HCT116 (cell line): ENCODE results near the gene COX15. TPM values are rescaled to one million over a fixed set of nuclear protein-coding genes. Genes with fewer than 3 reads are reported as not detected.

Experiments used
- ATAC-seq: fragments of 200-7000 bp; cut with Tn5 transposase; 2 replicates; pipeline ENCODE4 v1.9.1; 2020; ENCODE audit warnings: mild to moderate bottlenecking, moderate library complexity
- BruUV-seq: library from RNA; stranded (reverse); fragments of 400-500 nt; replicated peaks from 2 replicates; lab custom pipeline; 2021; lab: Mats Ljungman, UMichigan
- CTCF ChIA-PET: fragments of 300-600 bp; sonication (Branson Sonifier 250); formaldehyde crosslinking; loops from one replicate; lab custom pipeline; 2021; ENCODE audit warnings: antibody characterized with exemption; lab: Charles Lee
- POLR2A ChIA-PET: fragments of 300-600, 350-600 bp; sonication (Branson Sonifier 250); formaldehyde crosslinking; loops from one replicate; lab custom pipeline; 2021; ENCODE audit warnings: antibody characterized with exemption; lab: Charles Lee
- RAD21 ChIA-PET, 2 experiments: fragments of 300-600 bp; sonication (Branson Sonifier 250); formaldehyde crosslinking; loops; one replicate each; lab custom pipeline; 2023; ENCODE audit warnings: low total read pairs in 2 of 2; ENCODE audit not compliant: uncharacterized antibody in 2 of 2, unreplicated experiment in 2 of 2, low non-redundant PET in 1 of 2; lab: Charles Lee
- DNase-seq: peaks from one replicate; pipeline ENCODE4 v3.0.0-alpha.2; 2010; ENCODE audit warnings: low read depth, low spot score
- H2AFZ ChIP-seq: fragments of 200-600 bp; shearing (Covaris generic), sonication (generic); 2 replicates; pipeline ENCODE4 v1.6.1; 2017; ENCODE audit warnings: low read depth, mixed run types, mixed read lengths, antibody characterized with exemption, low read length; ENCODE audit not compliant: poor library complexity, severe bottlenecking
- H3K27ac ChIP-seq: 2 replicates; pipeline ENCODE4 v1.5.1; 2012; ENCODE audit warnings: low read depth, low read length
- H3K27me3 ChIP-seq: fragments of 200-600 bp; sonication (generic); 2 replicates; pipeline ENCODE4 v1.6.1; 2016; ENCODE audit warnings: mixed run types, low read length, mixed read lengths; ENCODE audit not compliant: insufficient read depth
- H3K36me3 ChIP-seq, 2 experiments: fragments of 200-500 bp in 1 of 2; fragments of 200-600 bp in 1 of 2; sonication (Bioruptor generic) in 1 of 2; sonication (generic) in 1 of 2; 2 replicates each; pipeline versions ENCODE4 v1.5.1 to v1.6.1; 2014 to 2016; ENCODE audit warnings: low read length in 2 of 2, inconsistent platforms in 1 of 2, mixed read lengths in 1 of 2, mixed run types in 1 of 2; ENCODE audit not compliant: insufficient read depth in 2 of 2, control insufficient read depth in 1 of 2
- H3K4me1 ChIP-seq, 2 experiments: fragments of 200-600 bp in 1 of 2; sonication (generic) in 1 of 2; 2 replicates each; pipeline versions ENCODE4 v1.5.1 to v1.6.1; 2012 to 2017; ENCODE audit warnings: low read length in 2 of 2, inconsistent platforms in 1 of 2, mild to moderate bottlenecking in 1 of 2, mixed read lengths in 1 of 2, mixed run types in 1 of 2, moderate library complexity in 1 of 2; ENCODE audit not compliant: insufficient read depth in 2 of 2, control insufficient read depth in 1 of 2
- H3K4me2 ChIP-seq: fragments of 200-600 bp; sonication (generic); 2 replicates; pipeline ENCODE4 v1.6.1; 2017; ENCODE audit warnings: mixed run types, low read length, mixed read lengths
- H3K4me3 ChIP-seq, 2 experiments: fragments of 200-600 bp in 1 of 2; sonication (generic) in 1 of 2; replicated peaks in 1 of 2; 2 replicates each; pipeline ENCODE4 v1.5.1; 2011 to 2016; ENCODE audit warnings: low read length in 2 of 2, control low read depth in 1 of 2, low read depth in 1 of 2, mild to moderate bottlenecking in 1 of 2, mixed read lengths in 1 of 2, mixed run types in 1 of 2
- H3K79me2 ChIP-seq: fragments of 200-600 bp; sonication (generic); 2 replicates; pipeline ENCODE4 v1.6.1; 2017; ENCODE audit warnings: mild to moderate bottlenecking, mixed run types, low read length, moderate library complexity, mixed read lengths; ENCODE audit not compliant: insufficient read depth
- H3K9ac ChIP-seq: fragments of 200-600 bp; sonication (generic); 2 replicates; pipeline ENCODE4 v1.6.1; 2016; ENCODE audit warnings: low read length, mixed read lengths
- H3K9me2 ChIP-seq: fragments of 200-600 bp; sonication (generic), shearing (Covaris generic); 2 replicates; pipeline ENCODE4 v1.6.1; 2017; ENCODE audit warnings: mixed run types, mild to moderate bottlenecking, moderate library complexity; ENCODE audit not compliant: insufficient read depth
- H3K9me3 ChIP-seq, 2 experiments: fragments of 200-500 bp in 1 of 2; fragments of 200-600 bp in 1 of 2; sonication (Bioruptor generic) in 1 of 2; sonication (generic) in 1 of 2; 2 replicates each; pipeline ENCODE4 v1.6.1; 2014 to 2017; ENCODE audit warnings: low read length in 2 of 2, mixed read lengths in 2 of 2, inconsistent platforms in 1 of 2, low read depth in 1 of 2, mild to moderate bottlenecking in 1 of 2, mixed run types in 1 of 2, moderate library complexity in 1 of 2; ENCODE audit not compliant: control insufficient read depth in 1 of 2, insufficient read depth in 1 of 2
- H4K20me1 ChIP-seq: fragments of 200-600 bp; sonication (generic), shearing (Covaris generic); 2 replicates; pipeline ENCODE4 v1.6.1; 2017; ENCODE audit warnings: mixed run types, mild to moderate bottlenecking, moderate library complexity; ENCODE audit not compliant: insufficient read depth
- ATF3 ChIP-seq: IDR thresholded peaks from 2 replicates; pipeline ENCODE4 v1.6.1; 2012
- CBX3 ChIP-seq: IDR thresholded peaks from 2 replicates; pipeline ENCODE4 v1.6.1; 2012; ENCODE audit warnings: low read depth
- EGR1 ChIP-seq: IDR thresholded peaks from 2 replicates; pipeline ENCODE4 v1.6.1; 2012; ENCODE audit warnings: low read depth
- EZH2 ChIP-seq: fragments of 200-600 bp; sonication (generic); IDR thresholded peaks from 2 replicates; pipeline ENCODE4 v1.6.1; 2017; ENCODE audit warnings: antibody characterized with exemption, mixed run types
- POLR2A ChIP-seq: IDR thresholded peaks from 2 replicates; pipeline ENCODE4 v1.7.0; 2011; ENCODE audit warnings: borderline replicate concordance; ENCODE audit not compliant: insufficient read depth, insufficient read length; ENCODE audit errors: extremely low read depth
- POLR2AphosphoS5 ChIP-seq: IDR thresholded peaks from 2 replicates; pipeline ENCODE4 v1.6.1; 2011; ENCODE audit warnings: mild to moderate bottlenecking, low read depth, low read length, moderate library complexity
- RAD21 ChIP-seq: IDR thresholded peaks from 2 replicates; pipeline ENCODE4 v1.6.1; 2012; ENCODE audit warnings: low read depth, mild to moderate bottlenecking
- SIN3A ChIP-seq: IDR thresholded peaks from 2 replicates; pipeline ENCODE4 v1.6.1; 2012; ENCODE audit warnings: low read depth
- SP1 ChIP-seq: IDR thresholded peaks from 2 replicates; pipeline ENCODE4 v1.6.1; 2012; ENCODE audit warnings: low read depth
- TCF7L2 ChIP-seq: IDR thresholded peaks from 2 replicates; pipeline ENCODE4 v1.7.0; 2011; ENCODE audit warnings: borderline replicate concordance, inconsistent platforms; ENCODE audit not compliant: insufficient read depth, insufficient read length; ENCODE audit errors: extremely low read depth
- YY1 ChIP-seq: IDR thresholded peaks from 2 replicates; pipeline ENCODE4 v1.6.1; 2011; ENCODE audit warnings: low read length, low read depth, moderate library complexity, mild to moderate bottlenecking; ENCODE audit not compliant: insufficient replicate concordance; ENCODE audit errors: extremely low read depth
- intact Hi-C: fragments of 100-400 bp; cut with micrococcal nuclease; formaldehyde crosslinking; loops from 2 replicates; pipeline ENCODE4 v1.10.0; 2022
- total RNA-seq: library from RNA; stranded (reverse); gene quantifications from one replicate; pipeline ENCODE4 v1.2.1, GENCODE V29; 2021; ENCODE audit not compliant: unreplicated experiment
- TF ChIP-seq, protein P1 (sequence below): IDR thresholded peaks from 2 replicates; pipeline ENCODE4 v1.6.1; 2012
- TF ChIP-seq, protein P2 (sequence below): IDR thresholded peaks from 2 replicates; pipeline ENCODE4 v1.6.1; 2011; ENCODE audit warnings: mild to moderate bottlenecking, low read length, moderate library complexity; ENCODE audit not compliant: insufficient replicate concordance; ENCODE audit errors: extremely low read depth
- TF ChIP-seq, protein P3 (sequence below), 3 experiments: fragments of 200-600 bp in 1 of 3; sonication (generic) in 1 of 3; IDR thresholded peaks in 2 of 3; conservative IDR thresholded peaks in 1 of 3; 2 replicates each; pipeline ENCODE4 v1.5.1; 2012 to 2017; ENCODE audit warnings: low read depth in 2 of 3, low read length in 2 of 3, antibody characterized with exemption in 1 of 3, borderline replicate concordance in 1 of 3, control low read depth in 1 of 3, mild to moderate bottlenecking in 1 of 3, mixed read lengths in 1 of 3, mixed run types in 1 of 3, moderate library complexity in 1 of 3; ENCODE audit not compliant: insufficient read depth in 1 of 3
- TF ChIP-seq, protein P4 (sequence below): IDR thresholded peaks from 2 replicates; pipeline ENCODE4 v1.6.1; 2012; ENCODE audit warnings: low read depth

The COX15 gene
- total RNA-seq, 1 experiment from 2014 or later, result 79.6 TPM

DNA sequence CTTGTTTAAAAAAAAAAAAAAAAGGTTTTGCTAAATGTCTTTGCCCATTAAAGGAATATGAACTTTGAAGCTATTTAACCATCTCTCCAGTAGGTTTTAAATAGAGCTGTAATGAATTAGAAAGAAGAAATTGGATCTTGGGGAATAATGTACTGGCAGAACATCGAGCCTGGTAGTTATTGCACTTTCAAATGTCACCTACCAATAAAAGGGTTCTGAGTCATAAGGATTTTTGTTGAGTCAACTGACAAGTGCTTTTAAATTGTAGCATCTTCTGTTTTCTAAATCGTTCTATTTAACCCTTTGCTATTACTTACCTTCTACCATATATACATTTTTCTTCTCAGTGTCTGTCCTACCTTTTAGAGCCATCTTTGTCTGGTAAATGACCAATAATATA is 10.8 kb upstream of the COX15 start (continued):
- TF ChIP-seq SP1 (no peak), YY1 (no peak), ATF3 (no peak), POLR2AphosphoS5 (no peak)
- TF ChIP-seq, protein P1, sequence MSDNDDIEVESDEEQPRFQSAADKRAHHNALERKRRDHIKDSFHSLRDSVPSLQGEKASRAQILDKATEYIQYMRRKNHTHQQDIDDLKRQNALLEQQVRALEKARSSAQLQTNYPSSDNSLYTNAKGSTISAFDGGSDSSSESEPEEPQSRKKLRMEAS, result no peak
- TF ChIP-seq, all 23 proteins: peak for 0

GRCh38 chr10:99742254-99742653 is 10.3 kb upstream of the COX15 start:
- Histone ChIP-seq H3K9me3 (peaks cover 10 to 26% of the 10 kb centered on the region in 2 experiments; a peak in 3 of 4 replicates), H3K79me2 (peaks cover 69% of the 10 kb centered on the region), H3K9me2 (no peaks in the 10 kb centered on the region), H3K4me3 (no peak overlapping the region), H2AFZ (no peak overlapping the region), H4K20me1 (no peaks in the 10 kb centered on the region), H3K27me3 (no peaks in the 10 kb centered on the region), H3K4me2 (peak overlapping the region; percentile 3; the same call in 1 of the 2 replicates), H3K9ac (no peak overlapping the region), H3K4me1 (peaks cover 15 to 30% of the 10 kb centered on the region in 2 experiments), H3K27ac (peak overlapping the region; percentile 7; the same call in 1 of the 2 replicates), H3K36me3 (peaks cover 85 to 89% of the 10 kb centered on the region in 2 experiments)
- BruUV-seq, result no TSS peak
- DNase-seq, result no peak
- TF ChIP-seq, protein P1, result no peak
- TF ChIP-seq, protein P2, sequence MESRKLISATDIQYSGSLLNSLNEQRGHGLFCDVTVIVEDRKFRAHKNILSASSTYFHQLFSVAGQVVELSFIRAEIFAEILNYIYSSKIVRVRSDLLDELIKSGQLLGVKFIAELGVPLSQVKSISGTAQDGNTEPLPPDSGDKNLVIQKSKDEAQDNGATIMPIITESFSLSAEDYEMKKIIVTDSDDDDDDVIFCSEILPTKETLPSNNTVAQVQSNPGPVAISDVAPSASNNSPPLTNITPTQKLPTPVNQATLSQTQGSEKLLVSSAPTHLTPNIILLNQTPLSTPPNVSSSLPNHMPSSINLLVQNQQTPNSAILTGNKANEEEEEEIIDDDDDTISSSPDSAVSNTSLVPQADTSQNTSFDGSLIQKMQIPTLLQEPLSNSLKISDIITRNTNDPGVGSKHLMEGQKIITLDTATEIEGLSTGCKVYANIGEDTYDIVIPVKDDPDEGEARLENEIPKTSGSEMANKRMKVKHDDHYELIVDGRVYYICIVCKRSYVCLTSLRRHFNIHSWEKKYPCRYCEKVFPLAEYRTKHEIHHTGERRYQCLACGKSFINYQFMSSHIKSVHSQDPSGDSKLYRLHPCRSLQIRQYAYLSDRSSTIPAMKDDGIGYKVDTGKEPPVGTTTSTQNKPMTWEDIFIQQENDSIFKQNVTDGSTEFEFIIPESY, result no peak
- TF ChIP-seq SIN3A (no peak), CBX3 (no peak), RAD21 (no peak), EGR1 (no peak), POLR2A (no peak), POLR2AphosphoS5 (no peak), TCF7L2 (no peak), YY1 (no peak), EZH2 (no peak)
- TF ChIP-seq, protein P3, sequence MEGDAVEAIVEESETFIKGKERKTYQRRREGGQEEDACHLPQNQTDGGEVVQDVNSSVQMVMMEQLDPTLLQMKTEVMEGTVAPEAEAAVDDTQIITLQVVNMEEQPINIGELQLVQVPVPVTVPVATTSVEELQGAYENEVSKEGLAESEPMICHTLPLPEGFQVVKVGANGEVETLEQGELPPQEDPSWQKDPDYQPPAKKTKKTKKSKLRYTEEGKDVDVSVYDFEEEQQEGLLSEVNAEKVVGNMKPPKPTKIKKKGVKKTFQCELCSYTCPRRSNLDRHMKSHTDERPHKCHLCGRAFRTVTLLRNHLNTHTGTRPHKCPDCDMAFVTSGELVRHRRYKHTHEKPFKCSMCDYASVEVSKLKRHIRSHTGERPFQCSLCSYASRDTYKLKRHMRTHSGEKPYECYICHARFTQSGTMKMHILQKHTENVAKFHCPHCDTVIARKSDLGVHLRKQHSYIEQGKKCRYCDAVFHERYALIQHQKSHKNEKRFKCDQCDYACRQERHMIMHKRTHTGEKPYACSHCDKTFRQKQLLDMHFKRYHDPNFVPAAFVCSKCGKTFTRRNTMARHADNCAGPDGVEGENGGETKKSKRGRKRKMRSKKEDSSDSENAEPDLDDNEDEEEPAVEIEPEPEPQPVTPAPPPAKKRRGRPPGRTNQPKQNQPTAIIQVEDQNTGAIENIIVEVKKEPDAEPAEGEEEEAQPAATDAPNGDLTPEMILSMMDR (IDR thresholded peaks at IDR 0.05 in 2 of 3, conservative IDR thresholded peaks at IDR 0.05 in 1 of 3; ENCODE audit: borderline replicate concordance in 1 of 3, insufficient read depth in 1 of 3, low read depth in 2 of 3, low read length in 2 of 3), result no peak
- TF ChIP-seq, protein P4, sequence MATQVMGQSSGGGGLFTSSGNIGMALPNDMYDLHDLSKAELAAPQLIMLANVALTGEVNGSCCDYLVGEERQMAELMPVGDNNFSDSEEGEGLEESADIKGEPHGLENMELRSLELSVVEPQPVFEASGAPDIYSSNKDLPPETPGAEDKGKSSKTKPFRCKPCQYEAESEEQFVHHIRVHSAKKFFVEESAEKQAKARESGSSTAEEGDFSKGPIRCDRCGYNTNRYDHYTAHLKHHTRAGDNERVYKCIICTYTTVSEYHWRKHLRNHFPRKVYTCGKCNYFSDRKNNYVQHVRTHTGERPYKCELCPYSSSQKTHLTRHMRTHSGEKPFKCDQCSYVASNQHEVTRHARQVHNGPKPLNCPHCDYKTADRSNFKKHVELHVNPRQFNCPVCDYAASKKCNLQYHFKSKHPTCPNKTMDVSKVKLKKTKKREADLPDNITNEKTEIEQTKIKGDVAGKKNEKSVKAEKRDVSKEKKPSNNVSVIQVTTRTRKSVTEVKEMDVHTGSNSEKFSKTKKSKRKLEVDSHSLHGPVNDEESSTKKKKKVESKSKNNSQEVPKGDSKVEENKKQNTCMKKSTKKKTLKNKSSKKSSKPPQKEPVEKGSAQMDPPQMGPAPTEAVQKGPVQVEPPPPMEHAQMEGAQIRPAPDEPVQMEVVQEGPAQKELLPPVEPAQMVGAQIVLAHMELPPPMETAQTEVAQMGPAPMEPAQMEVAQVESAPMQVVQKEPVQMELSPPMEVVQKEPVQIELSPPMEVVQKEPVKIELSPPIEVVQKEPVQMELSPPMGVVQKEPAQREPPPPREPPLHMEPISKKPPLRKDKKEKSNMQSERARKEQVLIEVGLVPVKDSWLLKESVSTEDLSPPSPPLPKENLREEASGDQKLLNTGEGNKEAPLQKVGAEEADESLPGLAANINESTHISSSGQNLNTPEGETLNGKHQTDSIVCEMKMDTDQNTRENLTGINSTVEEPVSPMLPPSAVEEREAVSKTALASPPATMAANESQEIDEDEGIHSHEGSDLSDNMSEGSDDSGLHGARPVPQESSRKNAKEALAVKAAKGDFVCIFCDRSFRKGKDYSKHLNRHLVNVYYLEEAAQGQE, result no peak
- POLR2A ChIA-PET, result interaction anchor here (1.6 to 2.0 kb wide), 2 partner anchors 9 to 10 kb away, joined by 4 to 17 read pairs; partner anchors contain the start of genes COX15 and CUTC
- RAD21 ChIA-PET, result interaction anchor here in 1 of 2 experiments (1.2 kb wide), 1 partner anchor 10 kb away, joined by 4 read pairs; the partner anchor contains the start of genes COX15 and CUTC
- intact Hi-C loops, result no loop called here
- ATAC-seq, result no peak
- CTCF ChIA-PET, result interaction anchor here (1.5 to 1.8 kb wide), 2 partner anchors 10 to 19 kb away, joined by 3 to 5 read pairs; partner anchors contain the start of gene CUTC
